Spleen (tissue), 7 donors: ENCODE results near the gene ATP5PO.

Experiments
- POLR2A ChIP-seq, 3 donors: fragments of 450-650 bp; IDR thresholded peaks; one replicate each; pipeline ENCODE4 v1.5.1; 2017; ENCODE audit warnings: antibody characterized with exemption in 3 of 3, mild to moderate bottlenecking in 1 of 3
- POLR2AphosphoS5 ChIP-seq, 3 donors: sonication (generic); formaldehyde crosslinking; IDR thresholded peaks; one replicate each; pipeline ENCODE4 v1.5.1; 2017; ENCODE audit warnings: antibody characterized with exemption in 3 of 3
- TF ChIP-seq, protein P1 (sequence below), 11 experiments: fragments of 200-600 bp in 7 of 11; fragments of 450-650 bp in 4 of 11; sonication (generic) in 4 of 11; IDR thresholded peaks in 8 of 11; conservative IDR thresholded peaks in 3 of 11; 1 replicate in 7 of 11; 2 replicates in 4 of 11; pipeline versions ENCODE4 v1.4.0 to v1.8.0; 2016 to 2021; ENCODE audit warnings: antibody characterized with exemption in 11 of 11, inconsistent platforms in 4 of 11, mild to moderate bottlenecking in 1 of 11
- donor health status: DM: no; HTN: no; CAD: no; lungs with moderate emphysema.
- donor health status: DM: no; HTN: no; CAD: no.
- donor health status: DM: no; HTN: no; CAD: no.

DNA sequence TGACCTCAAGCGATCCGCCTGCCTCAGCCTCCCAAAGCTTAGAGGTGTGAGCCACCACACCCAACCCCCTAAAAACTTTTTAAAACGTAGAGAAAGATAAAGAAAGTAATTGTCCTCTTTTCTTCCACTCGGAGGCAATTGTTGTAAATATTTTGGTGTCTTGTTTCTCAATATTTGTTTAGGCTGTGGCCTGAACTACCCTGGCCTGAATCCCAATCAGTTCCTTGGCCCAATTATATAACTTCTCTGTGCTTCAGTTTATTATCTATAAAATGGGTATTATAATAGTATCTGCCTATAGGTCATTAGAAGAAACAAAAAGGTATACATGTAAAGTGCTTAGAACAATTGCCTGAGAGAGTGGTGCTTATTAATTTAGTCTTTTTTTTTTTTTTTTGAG, 1.8 kb upstream of the ATP5PO start:
- TF ChIP-seq, protein P1, sequence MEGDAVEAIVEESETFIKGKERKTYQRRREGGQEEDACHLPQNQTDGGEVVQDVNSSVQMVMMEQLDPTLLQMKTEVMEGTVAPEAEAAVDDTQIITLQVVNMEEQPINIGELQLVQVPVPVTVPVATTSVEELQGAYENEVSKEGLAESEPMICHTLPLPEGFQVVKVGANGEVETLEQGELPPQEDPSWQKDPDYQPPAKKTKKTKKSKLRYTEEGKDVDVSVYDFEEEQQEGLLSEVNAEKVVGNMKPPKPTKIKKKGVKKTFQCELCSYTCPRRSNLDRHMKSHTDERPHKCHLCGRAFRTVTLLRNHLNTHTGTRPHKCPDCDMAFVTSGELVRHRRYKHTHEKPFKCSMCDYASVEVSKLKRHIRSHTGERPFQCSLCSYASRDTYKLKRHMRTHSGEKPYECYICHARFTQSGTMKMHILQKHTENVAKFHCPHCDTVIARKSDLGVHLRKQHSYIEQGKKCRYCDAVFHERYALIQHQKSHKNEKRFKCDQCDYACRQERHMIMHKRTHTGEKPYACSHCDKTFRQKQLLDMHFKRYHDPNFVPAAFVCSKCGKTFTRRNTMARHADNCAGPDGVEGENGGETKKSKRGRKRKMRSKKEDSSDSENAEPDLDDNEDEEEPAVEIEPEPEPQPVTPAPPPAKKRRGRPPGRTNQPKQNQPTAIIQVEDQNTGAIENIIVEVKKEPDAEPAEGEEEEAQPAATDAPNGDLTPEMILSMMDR (IDR thresholded peaks at IDR 0.05 in 8 of 11, conservative IDR thresholded peaks at IDR 0.05 in 3 of 11) = no peak
- TF ChIP-seq POLR2A (IDR thresholded peaks at IDR 0.05) (no peak), POLR2AphosphoS5 (IDR thresholded peaks at IDR 0.05) (no peak)
